PC-3 (cell line): ENCODE results near the gene DHX35. TPM values are rescaled to one million over a fixed set of nuclear protein-coding genes. Genes with fewer than 3 reads are reported as not detected.

ENCODE experiments used
- ATAC-seq: fragments of 200-7000 bp; cut with Tn5 transposase; 2 replicates; pipeline ENCODE4 v1.9.1; 2020; ENCODE audit warnings: mild to moderate bottlenecking, moderate library complexity
- BruUV-seq: library from RNA; stranded (reverse); fragments of 400-500 nt; replicated peaks from 2 replicates; lab custom pipeline; 2021; lab: Mats Ljungman, UMichigan
- CTCF ChIA-PET: fragments of 300-600 bp; sonication (Branson Sonifier 250); formaldehyde crosslinking; loops from one replicate; lab custom pipeline; 2022; ENCODE audit warnings: antibody characterized with exemption; lab: Charles Lee
- POLR2A ChIA-PET: fragments of 300-600 bp; sonication (Branson Sonifier 250); formaldehyde crosslinking; loops from one replicate; lab custom pipeline; 2022; ENCODE audit warnings: antibody characterized with exemption; ENCODE audit not compliant: unreplicated experiment; lab: Charles Lee
- DNase-seq: peaks from one replicate; pipeline ENCODE4 v3.0.0-alpha.2; 2015
- H2AFZ ChIP-seq: fragments of 300-600 bp; sonication (generic); 2 replicates; pipeline ENCODE4 v1.6.0; 2016; ENCODE audit warnings: antibody characterized with exemption, low read length
- H3F3A ChIP-seq: fragments of 300-600 bp; sonication (generic); one replicate; pipeline ENCODE4 v1.6.0; 2017; ENCODE audit warnings: antibody characterized with exemption, low read length, control low read depth, mild to moderate bottlenecking; ENCODE audit not compliant: unreplicated experiment
- H3K27ac ChIP-seq: fragments of 300-600 bp; sonication (generic); 2 replicates; pipeline ENCODE4 v1.5.1; 2016; ENCODE audit warnings: mild to moderate bottlenecking, low read length
- H3K27me3 ChIP-seq: fragments of 300-600 bp; sonication (generic); 2 replicates; pipeline ENCODE4 v1.6.1; 2016; ENCODE audit warnings: low read length, mixed read lengths
- H3K36me3 ChIP-seq: fragments of 300-600 bp; sonication (generic); 2 replicates; pipeline ENCODE4 v1.6.1; 2016; ENCODE audit warnings: low read depth, mixed run types, low read length, mixed read lengths
- H3K4me1 ChIP-seq: fragments of 300-600 bp; sonication (generic); 2 replicates; pipeline ENCODE4 v1.5.1; 2016; ENCODE audit warnings: low read length; ENCODE audit not compliant: insufficient read depth
- H3K4me2 ChIP-seq: fragments of 300-600 bp; sonication (generic); 2 replicates; pipeline ENCODE4 v1.6.0; 2016; ENCODE audit warnings: low read length
- H3K4me3 ChIP-seq: fragments of 300-600 bp; sonication (generic); 2 replicates; pipeline ENCODE4 v1.5.1; 2016; ENCODE audit warnings: mild to moderate bottlenecking, low read length, mixed read lengths
- H3K79me2 ChIP-seq: fragments of 300-600 bp; sonication (generic); 2 replicates; pipeline ENCODE4 v1.6.1; 2017; ENCODE audit warnings: low read length, mixed read lengths
- H3K9ac ChIP-seq: fragments of 300-600 bp; sonication (generic); 2 replicates; pipeline ENCODE4 v1.6.0; 2016; ENCODE audit warnings: mild to moderate bottlenecking, low read length
- H3K9me2 ChIP-seq: fragments of 300-600 bp; sonication (generic); replicated peaks from 2 replicates; pipeline ENCODE4 v1.6.1; 2016; ENCODE audit warnings: mixed run types, low read length, mixed read lengths
- H3K9me3 ChIP-seq: fragments of 300-600 bp; sonication (generic); 2 replicates; pipeline ENCODE4 v1.6.1; 2016; ENCODE audit warnings: low read length, mixed read lengths
- H4K20me1 ChIP-seq: fragments of 300-600 bp; sonication (generic); 2 replicates; pipeline ENCODE4 v1.6.1; 2016; ENCODE audit warnings: low read length, mixed read lengths
- CTCF ChIP-seq: fragments of 300-600 bp; sonication (generic); conservative IDR thresholded peaks from 2 replicates; pipeline ENCODE4 v1.5.1; 2017; ENCODE audit warnings: antibody characterized with exemption, low read depth, mild to moderate bottlenecking, low read length
- EZH2 ChIP-seq: fragments of 300-600 bp; sonication (generic); IDR thresholded peaks from one replicate; pipeline ENCODE4 v1.6.1; 2017; ENCODE audit warnings: antibody characterized with exemption, mild to moderate bottlenecking, low read length; ENCODE audit not compliant: unreplicated experiment
- EZH2phosphoT487 ChIP-seq: fragments of 300-600 bp; sonication (generic); IDR thresholded peaks from 2 replicates; pipeline ENCODE4 v1.6.1; 2018; ENCODE audit warnings: mild to moderate bottlenecking, antibody characterized with exemption, low read length, borderline replicate concordance
- intact Hi-C: fragments of 100-400 bp; cut with micrococcal nuclease; formaldehyde crosslinking; loops from 2 replicates; pipeline ENCODE4 v1.9.0; 2023
- total RNA-seq: library from RNA; depleted of rRNA; stranded (reverse); fragments of >200 nt; gene quantifications from 2 replicates; pipeline ENCODE4 v1.2.3, GENCODE V29; 2014

DHX35 gene
- total RNA-seq, 1 experiment from 2014 or later, result 12.0 TPM

- BruUV-seq, result no TSS peak
- intact Hi-C loops, result no loop called here
- H3K4me1 ChIP-seq, result peaks cover 16% of the 10 kb centered on the region
- POLR2A ChIA-PET, result no interaction called here
- no peak overlapping the region for H3K9ac ChIP-seq
- no peaks in the 10 kb centered on the region for H3K9me3 ChIP-seq
- TF ChIP-seq CTCF (no peak), EZH2phosphoT487 (no peak), EZH2 (no peak)
- no peak overlapping the region for H3K4me3 ChIP-seq
- H3K27me3 ChIP-seq, result peaks cover 28% of the 10 kb centered on the region
- CTCF ChIA-PET, result no interaction called here
- H3K27ac ChIP-seq, result no peak overlapping the region
- H2AFZ ChIP-seq, result no peak overlapping the region
- H3K79me2 ChIP-seq, result no peaks in the 10 kb centered on the region
- H3K36me3 ChIP-seq, result no peaks in the 10 kb centered on the region
- H3F3A ChIP-seq, result no peaks in the 10 kb centered on the region
- ATAC-seq (no peak), DNase-seq (no peak)
- no peak overlapping the region for H3K4me2 ChIP-seq
- no peaks in the 10 kb centered on the region for H3K9me2 ChIP-seq
- H4K20me1 ChIP-seq, result no peaks in the 10 kb centered on the region
These were observed 44.5 kb upstream of the DHX35 start for GRCh38 chr20:38917657-38918056.

GRCh38 chr20:38918172-38918571, 44.0 kb upstream of the DHX35 start:
- H3K27me3 ChIP-seq, result peaks cover 28% of the 10 kb centered on the region
- H3K36me3 ChIP-seq, result no peaks in the 10 kb centered on the region
- no peaks in the 10 kb centered on the region for H4K20me1 ChIP-seq
- no peaks in the 10 kb centered on the region for H3K79me2 ChIP-seq
- H3K4me1 ChIP-seq, result peaks cover 16% of the 10 kb centered on the region
- no peak overlapping the region for H2AFZ ChIP-seq
- H3K27ac ChIP-seq, result no peak overlapping the region
- no peaks in the 10 kb centered on the region for H3F3A ChIP-seq
- TF ChIP-seq EZH2, result no peak
- no peak for TF ChIP-seq EZH2phosphoT487
- TF ChIP-seq CTCF, result no peak
- BruUV-seq, result no TSS peak
- ChIA-PET POLR2A (no interaction called here), CTCF (no interaction called here)
- no peak overlapping the region for H3K4me2 ChIP-seq
- ATAC-seq (no peak), DNase-seq (no peak)
- no peaks in the 10 kb centered on the region for H3K9me3 ChIP-seq
- H3K4me3 ChIP-seq, result no peak overlapping the region
- no peaks in the 10 kb centered on the region for H3K9me2 ChIP-seq
- intact Hi-C loops, result no loop called here
- no peak overlapping the region for H3K9ac ChIP-seq

- ChIA-PET CTCF (no interaction called here), POLR2A (no interaction called here)
- H3K4me3 ChIP-seq, result no peak overlapping the region
- H3K9me2 ChIP-seq, result no peaks in the 10 kb centered on the region
- H3K4me1 ChIP-seq, result peaks cover 11% of the 10 kb centered on the region
- no TSS peak for BruUV-seq
- peaks cover 28% of the 10 kb centered on the region for H3K27me3 ChIP-seq
- no peaks in the 10 kb centered on the region for H3K9me3 ChIP-seq
- ATAC-seq (no peak), DNase-seq (no peak)
- H3K79me2 ChIP-seq, result no peaks in the 10 kb centered on the region
- no peaks in the 10 kb centered on the region for H3K36me3 ChIP-seq
- H3F3A ChIP-seq, result no peaks in the 10 kb centered on the region
- no peak overlapping the region for H2AFZ ChIP-seq
- H3K27ac ChIP-seq, result no peak overlapping the region
- H3K9ac ChIP-seq, result no peak overlapping the region
- TF ChIP-seq EZH2phosphoT487 (no peak), CTCF (no peak), EZH2 (no peak)
- no peaks in the 10 kb centered on the region for H4K20me1 ChIP-seq
- no peak overlapping the region for H3K4me2 ChIP-seq
- intact Hi-C loops, result no loop called here
These were observed 42.5 kb upstream of the DHX35 start for GRCh38 chr20:38919683-38920082.
